Endometrial microvascular endothelial cells (primary cell): ENCODE results near the gene PRDM11. TPM values are rescaled to one million over a fixed set of nuclear protein-coding genes. Genes with fewer than 3 reads are reported as not detected.

ENCODE experiments used
- in situ Hi-C: cut with HindIII; loops from 2 replicates; pipeline ENCODE4 v1.10.0; 2017; ENCODE audit warnings: low sequenced_read_pairs, low pct_unique_long_range_greater_than_20kb; ENCODE audit errors: inconsistent ontology term
- total RNA-seq: library from RNA; depleted of rRNA; stranded (reverse); fragments of >200 nt; gene quantifications from one replicate; pipeline ENCODE4 v1.2.3, GENCODE V29; 2015; ENCODE audit errors: inconsistent ontology term

The PRDM11 gene
- total RNA-seq, 1 donor from 2014 or later = 4.8 TPM

- in situ Hi-C loops = no loop called here
Observed at GRCh38 chr11:45155058-45155551, 8.7 kb downstream of the PRDM11 start.

- in situ Hi-C loops = no loop called here
Observed at GRCh38 chr11:45155627-45156180, 9.3 kb downstream of the PRDM11 start.

- in situ Hi-C loops = no loop called here
Observed at GRCh38 chr11:45156201-45156600, 9.8 kb downstream of the PRDM11 start.

GRCh38 chr11:45156741-45157140 is 10.3 kb downstream of the PRDM11 start:
- in situ Hi-C loops = no loop called here

- in situ Hi-C loops = no loop called here
Observed at GRCh38 chr11:45157247-45158209, 11.1 kb downstream of the PRDM11 start.

- in situ Hi-C loops = no loop called here
Observed at GRCh38 chr11:45158210-45158731, 11.8 kb downstream of the PRDM11 start.

GRCh38 chr11:45158891-45159605 is 12.6 kb downstream of the PRDM11 start:
- in situ Hi-C loops = no loop called here

- in situ Hi-C loops = no loop called here
Observed at GRCh38 chr11:45159781-45160365, 13.4 kb downstream of the PRDM11 start.

- in situ Hi-C loops = no loop called here
Observed at GRCh38 chr11:45161252-45162063, 15.0 kb downstream of the PRDM11 start.

- in situ Hi-C loops = no loop called here
Observed at GRCh38 chr11:45162064-45162375, 15.6 kb downstream of the PRDM11 start.

GRCh38 chr11:45162916-45163879 is 16.8 kb downstream of the PRDM11 start:
- in situ Hi-C loops = no loop called here

GRCh38 chr11:45163956-45164575 is 17.6 kb downstream of the PRDM11 start:
- in situ Hi-C loops = no loop called here

- in situ Hi-C loops = no loop called here
Observed at GRCh38 chr11:45165386-45165785, 18.9 kb downstream of the PRDM11 start.

GRCh38 chr11:45165806-45166603 is 19.6 kb downstream of the PRDM11 start:
- in situ Hi-C loops = no loop called here

- in situ Hi-C loops = no loop called here
Observed at GRCh38 chr11:45166604-45166897, 20.1 kb downstream of the PRDM11 start.

- in situ Hi-C loops = no loop called here
Observed at GRCh38 chr11:45167283-45167682, 20.8 kb downstream of the PRDM11 start.
